Fibroblast of peridontal ligament (primary cell): ENCODE measurements around the gene GOLPH3.

ENCODE experiments used
- DNase-seq: peaks from one replicate; pipeline ENCODE4 v3.0.0-alpha.2; 2010; ENCODE audit errors: extremely low read depth

GOLPH3 gene

DNA sequence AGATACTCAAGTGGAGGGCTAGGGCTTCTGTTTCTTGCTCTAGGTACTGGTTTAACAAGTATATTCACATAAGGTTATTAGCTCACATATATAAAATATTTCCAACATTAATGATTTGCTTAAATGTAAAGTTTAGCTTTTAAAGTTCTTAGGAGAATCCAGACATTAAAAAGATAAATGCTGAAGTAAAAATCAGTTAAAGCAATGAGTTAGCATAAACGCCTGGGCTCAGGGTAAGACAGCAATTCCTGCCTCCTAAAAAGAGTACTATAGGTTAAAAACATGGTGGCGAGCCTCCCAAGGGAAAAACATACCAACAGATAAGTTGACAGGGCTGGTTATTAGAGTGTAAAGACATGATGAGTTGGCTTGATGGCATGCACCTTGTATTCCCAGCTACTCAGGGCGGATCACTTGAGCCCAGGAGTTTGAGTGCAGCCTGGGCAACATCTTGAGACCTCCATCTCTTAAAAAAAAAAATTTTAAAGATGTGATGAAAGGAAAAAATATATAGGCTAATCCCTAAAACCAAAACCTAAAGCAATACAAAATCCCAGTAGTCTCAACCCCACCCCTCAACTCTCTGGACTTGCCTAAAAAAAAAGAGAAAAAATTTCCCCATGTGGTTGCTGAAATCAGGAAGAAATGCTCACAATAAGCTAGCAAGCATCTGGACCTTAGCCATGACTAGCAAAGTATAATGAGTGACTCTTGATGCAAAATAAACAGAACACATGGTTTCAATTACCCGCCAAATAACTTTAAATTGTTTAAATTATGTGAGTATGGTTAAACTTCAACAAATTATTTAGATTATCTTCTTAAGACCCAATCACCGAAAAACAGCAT, 3.6 kb downstream of the GOLPH3 start:
- peak; percentile 99 for DNase-seq

DNA sequence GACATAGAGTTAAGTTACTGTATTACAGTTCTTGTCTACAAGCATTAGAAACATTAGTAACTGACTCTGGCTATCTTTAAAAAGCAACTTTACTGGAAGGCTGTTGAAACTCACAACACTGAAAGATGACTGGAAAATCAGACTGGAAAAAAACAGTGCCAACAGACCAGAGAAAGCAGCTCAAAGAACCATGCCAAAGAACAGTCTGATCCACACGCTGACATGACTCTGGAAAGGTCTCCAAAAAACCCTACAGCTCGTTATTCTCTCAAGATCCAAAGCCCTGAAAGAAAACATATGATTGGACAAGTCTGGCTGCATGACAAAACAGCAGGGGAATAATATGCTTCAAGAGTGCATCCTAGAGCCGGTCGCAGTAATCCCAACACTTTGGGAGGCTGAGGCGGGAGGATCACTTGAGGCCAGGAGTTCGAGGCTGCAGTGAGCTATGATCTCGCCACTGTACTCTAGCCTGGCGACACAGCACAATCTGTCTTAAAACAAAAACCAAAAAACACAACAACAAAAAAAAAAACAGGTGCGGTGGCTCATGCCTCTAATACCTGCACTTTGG, 5.6 kb downstream of the GOLPH3 start:
- DNase-seq: no peak

DNA sequence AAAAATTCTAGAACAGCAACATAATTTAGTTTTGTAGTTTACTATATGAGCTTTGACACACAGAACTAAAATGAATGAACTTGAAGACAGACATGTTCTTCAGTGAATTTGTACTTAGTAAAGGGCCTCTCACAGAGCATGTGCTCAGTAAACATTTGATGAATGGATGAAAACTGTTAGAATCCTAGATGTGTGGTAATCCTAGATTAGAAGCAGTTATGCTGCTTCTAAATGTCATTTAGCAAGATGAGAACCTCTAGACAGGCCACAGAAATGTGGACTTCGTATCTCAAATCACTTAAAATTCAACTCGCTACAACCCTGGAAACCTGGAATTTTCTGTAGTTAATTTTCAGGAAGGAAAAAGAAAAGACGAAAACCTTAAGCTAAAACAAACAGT, 8.5 kb downstream of the GOLPH3 start:
- DNase-seq: no peak

DNA sequence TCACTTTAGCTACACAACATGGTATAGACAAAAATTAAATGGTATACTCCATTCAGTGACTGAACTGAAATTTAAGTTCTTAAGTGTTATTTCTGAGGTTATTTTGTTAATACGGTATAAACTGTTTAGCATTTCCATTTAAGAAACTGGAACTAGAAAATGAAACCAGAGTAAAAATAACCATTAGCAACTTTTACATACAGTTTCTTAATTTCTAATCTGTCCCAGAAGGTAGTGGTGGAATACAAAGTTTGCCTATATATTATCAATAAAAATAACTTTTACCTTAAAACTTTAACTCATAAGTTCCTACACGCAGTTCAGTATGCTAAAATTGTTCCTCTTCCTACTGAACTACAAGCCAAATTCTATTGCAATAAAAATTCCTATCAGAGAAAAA, 10.3 kb downstream of the GOLPH3 start:
- no peak for DNase-seq

DNA sequence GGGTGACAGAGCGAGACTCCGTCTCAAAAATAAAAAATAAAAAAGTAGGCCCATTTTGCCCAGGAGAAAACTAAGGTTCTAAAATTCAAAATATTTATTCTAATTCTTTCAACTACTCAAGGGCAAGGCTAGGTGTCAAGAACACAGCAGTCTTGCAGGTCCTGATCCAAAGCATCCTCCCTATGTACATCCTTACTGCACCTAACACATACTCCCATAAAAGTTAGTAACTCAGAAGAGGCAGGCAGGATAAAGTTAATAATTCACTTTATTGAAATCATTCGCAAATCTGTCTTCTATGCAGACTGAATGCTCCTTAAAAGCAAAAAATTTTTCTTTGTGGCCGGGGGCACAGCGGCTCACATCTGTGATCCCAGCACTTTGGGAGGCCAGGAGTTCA, 11.1 kb downstream of the GOLPH3 start:
- DNase-seq: no peak

DNA sequence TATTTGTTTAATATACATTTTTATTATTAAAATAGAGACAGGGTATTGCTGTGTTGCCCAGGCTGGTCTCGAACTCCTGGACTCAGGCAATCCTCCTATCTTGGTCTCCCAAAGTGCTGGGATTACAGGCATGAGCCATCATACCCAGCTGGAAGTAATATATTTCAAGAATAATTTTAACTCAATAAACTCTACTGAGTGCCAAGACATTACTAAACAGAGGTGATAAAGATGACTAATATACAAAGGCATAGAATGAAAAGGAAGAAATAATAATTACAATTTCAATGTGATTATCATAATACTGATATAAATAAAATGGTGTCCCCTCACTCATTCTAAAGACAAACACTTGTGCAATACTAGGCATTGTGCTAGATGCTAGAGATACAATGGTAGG, 13.9 kb downstream of the GOLPH3 start:
- DNase-seq: no peak

DNA sequence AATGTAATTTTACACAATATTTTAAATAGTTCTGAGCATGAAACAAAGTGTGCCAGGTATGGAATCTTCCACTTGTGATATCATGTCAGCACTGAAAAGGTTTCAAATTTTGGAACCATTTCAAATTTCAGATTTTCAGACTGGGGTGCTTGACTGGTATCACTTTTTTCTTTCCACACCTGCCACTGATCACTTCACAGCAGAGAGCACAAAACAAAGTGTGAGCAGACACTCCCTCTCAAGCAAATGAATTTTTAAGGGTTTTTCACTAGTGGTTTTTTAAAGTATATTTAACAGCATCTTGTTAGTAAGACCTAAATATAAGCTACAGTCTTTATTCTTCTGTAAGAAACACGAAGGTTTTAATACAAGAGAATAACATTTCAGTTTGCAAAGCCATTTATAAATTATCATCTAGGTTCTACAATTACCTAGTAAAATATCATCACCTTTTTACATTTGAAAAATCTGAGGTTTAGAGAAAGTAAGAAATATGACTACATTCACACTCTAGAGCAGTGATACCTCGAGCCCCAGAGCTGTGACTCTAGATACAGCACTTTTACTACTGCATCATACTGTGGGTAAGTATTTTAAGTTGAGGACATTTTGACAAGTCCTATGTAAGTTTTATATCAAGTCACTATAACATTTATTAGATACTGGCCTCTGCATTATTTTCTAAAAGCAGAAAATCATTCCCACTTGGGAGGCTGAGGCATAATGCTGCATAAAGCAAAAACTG, 14.6 kb downstream of the GOLPH3 start:
- DNase-seq: no peak

DNA sequence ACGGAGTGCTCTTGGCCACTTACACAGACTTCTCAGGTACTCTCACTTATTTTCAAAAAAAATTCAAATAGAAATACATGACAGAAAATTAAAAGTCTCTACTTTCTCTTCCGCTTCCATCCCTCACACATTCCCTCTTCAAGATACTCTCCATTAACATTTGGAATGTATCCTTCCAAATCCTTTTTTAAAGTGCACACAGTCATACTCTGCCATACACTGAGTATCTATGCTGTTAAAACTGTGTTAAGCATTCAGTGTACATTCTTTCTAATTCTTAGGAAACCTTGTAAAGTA, 15.5 kb downstream of the GOLPH3 start:
- DNase-seq: no peak

DNA sequence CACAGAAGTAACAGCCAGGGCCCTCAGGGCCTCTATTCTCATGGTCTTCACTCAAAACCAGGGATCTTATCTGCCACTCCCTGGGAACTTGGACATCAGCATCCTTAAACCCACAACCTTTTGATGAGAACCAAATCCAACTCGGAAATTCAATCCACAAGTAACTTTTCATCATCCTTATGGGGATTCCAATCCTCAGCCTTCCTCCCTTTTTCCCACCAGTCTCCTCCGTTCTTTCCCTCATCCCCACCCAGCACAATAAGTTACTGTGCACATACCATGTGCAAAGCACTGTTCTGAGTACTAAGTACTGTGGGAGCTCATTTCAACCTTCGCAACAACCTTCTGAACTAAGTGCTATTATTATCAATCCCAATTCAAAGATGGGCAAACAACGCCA, 17.0 kb downstream of the GOLPH3 start:
- no peak for DNase-seq

DNA sequence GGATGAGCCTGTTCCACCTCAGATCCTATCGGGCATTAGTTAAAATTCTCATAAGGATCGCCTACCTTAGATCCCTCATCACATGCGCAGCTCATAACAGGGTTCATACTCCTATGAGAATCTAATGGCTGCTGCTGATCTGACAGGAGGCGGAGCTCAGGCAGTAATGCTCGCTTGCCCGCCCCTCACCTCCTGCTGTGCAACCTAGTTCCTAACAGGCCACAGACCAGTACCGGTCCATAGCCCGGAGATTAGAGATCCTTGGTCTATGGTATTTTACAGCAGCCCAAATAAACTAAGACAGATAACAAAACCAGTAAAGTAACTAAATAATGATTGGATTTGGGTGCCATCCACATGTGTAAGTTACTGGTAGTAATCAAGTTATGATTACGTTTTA, 17.5 kb downstream of the GOLPH3 start:
- no peak for DNase-seq

DNA sequence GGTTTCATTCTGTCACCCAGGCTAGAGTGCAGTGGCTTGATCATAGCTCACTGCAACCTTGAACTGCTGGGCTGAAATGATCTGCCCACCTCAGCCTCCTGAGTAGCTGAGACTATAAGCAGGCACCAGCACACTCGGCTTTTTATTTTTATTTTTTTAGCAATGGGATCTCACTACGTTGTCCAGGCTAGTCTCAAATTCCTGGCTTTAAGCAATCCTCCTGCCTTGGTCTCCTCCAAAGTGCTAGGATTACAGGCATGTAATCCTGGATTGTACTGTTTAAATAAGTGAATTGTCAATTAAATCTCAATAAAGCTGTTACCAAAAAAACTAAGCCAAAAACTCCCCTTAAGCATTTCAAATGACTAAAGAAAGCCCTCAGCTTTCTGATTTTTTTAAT, 18.9 kb downstream of the GOLPH3 start:
- DNase-seq: no peak

DNA sequence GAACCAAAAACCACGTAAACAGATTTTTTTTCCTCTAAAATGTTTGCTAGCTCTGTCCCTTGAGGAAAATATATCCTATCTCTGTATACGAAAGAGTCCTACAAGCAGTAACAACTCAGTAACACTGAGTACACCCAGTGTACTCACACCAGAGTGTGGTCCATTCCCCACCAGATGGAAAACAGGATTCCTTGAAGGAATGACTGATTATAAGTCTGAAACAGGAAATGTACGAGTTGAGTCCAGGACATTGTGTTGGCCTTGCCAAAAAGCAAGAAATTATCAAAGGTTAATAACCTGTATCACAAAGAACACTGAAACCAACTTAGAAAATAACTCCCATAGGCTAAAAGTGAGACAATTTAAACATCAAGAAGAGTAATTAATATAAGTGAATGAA, 20.4 kb downstream of the GOLPH3 start:
- no peak for DNase-seq

DNA sequence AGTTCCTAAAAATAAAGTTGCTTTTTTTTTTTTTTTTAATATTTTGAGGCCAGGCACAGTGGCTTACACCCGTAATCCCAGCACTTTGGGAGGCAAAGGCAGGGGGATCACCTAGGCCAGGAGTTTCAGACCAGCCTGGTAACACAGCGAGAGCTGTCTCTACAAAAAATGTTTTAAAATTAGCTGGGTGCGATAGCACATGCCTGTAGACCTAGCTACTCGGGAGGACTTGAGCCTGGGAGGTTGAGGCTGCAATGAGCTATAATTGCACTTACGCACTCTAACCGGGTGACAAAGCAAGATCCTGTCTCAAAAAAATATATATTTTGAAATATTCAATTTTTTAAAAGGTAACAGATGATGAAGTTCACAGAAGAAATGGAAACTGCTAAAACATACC, 22.9 kb downstream of the GOLPH3 start:
- DNase-seq: no peak

DNA sequence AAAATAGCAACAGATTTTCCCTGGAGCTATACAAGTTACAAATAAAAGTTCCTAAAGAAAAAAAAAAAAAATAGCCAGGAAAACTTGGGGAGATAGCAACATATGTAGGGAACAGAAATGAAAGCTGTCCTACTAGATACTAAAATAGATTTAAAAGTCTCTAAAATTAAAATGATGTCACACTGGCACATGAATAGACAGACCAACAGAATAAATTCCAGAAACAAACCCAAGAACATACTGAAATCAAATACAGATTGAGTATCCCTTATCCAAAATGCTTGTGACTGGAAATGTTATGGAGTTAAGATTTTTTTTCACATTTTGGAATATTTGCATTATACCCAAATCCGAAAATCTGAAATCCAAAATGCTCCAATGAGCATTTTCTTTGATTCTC, 23.8 kb downstream of the GOLPH3 start:
- DNase-seq: no peak

DNA sequence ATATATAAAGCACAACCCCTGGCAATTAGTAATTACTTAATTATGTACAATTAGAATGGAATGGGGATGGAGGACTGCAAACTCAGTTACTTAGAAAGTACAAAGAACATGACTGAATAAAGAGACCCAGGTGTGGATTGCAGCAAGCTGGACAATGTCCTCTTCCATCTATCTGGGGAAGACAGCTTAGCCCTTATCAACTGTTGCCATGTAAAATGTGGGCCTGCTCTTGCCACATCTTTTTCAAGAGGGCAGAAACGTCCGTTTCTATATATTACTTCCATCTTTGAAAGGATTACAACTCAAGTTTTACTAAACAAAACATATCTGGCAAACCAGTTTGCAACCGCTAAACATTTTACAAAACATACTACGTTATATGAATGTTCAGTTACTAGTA, 26.2 kb downstream of the GOLPH3 start:
- DNase-seq: no peak

DNA sequence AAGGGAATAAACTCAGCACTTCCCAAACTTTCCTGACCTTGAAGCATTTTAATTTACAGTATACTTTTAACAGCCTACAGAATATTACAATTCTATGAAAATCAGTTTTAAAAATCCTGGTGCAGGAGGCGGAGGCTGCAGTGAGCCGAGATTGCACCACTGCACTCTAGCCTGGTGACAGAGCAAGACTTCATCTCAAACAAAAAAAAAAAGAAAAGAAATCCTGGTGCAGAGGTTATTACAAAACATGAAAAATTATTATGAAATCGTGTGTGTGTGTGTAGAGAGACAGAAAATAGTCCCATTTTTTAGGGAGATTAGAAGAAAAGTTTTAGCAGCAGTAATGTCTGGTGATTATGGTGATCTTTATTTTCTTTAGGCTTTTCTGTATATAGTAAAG, 26.9 kb downstream of the GOLPH3 start:
- DNase-seq: no peak

DNA sequence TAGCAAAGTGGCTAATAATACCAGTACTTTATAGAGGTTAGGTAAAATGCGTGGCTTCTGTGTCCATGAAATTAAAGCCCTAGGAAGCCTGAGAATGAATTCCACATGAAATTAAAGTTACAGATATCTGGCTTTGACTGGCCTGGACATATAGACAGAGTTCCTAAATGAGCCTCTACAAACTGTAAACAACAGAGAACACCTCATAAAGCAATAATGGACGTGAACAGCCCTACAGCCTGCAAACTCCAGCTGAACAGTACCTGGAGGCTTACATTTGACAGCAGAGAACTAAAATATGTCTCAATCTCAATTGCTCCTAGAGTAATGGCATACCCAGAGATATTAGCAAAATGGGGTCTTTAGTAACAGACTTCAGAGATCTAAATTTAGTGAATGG, 28.7 kb downstream of the GOLPH3 start:
- DNase-seq: no peak

DNA sequence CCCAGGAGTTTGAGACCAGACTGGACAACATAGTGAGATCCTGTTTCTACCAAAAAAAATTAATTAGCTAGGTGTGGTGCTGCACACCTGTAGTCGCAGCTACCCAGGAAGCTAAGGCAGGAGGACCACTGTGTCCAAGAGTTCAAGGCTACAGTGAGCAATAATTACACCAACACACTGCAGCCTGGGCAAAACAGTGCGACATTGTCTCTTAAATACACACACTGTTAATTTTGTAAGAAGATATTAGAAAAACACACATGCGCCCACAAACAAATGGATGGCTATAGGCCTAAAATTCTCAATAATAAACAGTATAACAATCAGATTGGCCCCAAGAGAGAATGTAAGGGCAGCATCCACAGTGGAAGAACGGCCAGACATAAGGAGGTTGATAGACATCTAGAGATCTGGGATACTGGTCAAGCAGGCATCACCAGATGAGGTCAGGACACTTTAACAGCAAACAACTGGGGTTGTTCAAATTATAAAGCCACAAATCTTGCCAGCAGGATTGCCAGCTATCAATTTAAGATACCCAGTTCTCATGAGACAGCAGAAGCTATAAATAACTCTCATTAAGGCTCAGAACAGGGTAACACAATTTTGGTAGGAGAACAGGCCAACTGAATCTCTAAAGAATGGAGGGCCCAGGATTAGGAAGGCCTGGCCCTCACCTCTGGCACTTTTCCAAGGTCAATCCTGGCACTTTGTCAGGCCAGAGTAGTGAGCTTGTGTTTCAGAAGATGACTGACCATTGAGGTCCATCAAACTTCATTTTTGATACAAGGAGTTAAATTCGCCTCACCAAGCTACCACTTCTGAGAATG, 29.5 kb downstream of the GOLPH3 start:
- DNase-seq: peak; percentile 28

DNA sequence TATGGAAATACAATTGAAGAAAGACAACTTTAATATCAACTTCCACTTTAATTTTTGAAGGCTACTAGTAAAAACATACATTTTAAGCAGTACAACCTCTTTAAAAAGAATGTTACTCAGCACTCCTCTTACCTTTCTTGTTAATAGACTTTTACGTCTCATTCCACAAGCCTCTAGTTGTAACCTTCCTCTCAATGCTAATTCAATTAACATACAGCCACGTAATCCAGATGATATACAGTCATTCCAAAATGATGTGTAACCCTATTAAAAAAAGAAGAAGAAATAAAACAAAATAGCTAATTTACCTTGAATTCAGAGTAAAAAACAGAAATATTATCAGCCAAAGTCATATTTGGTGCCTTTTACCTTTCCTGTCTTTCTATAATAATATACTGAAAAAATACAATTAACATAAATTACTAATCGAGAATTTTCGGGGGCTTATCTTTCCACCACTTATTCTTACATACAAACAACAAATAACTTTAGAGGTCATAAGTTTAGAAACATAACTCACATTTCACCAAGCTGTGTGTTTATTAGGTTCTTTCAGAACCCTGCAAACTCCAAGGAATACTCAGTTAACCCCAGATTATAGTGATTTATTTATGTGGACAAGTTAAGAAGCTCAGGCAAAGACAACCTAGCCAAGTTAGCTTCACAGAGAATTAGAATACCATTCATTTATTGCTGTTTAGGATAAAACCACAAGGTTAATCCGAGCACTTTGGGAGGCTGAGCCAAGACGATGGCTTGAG, 30.3 kb downstream of the GOLPH3 start:
- DNase-seq: no peak

DNA sequence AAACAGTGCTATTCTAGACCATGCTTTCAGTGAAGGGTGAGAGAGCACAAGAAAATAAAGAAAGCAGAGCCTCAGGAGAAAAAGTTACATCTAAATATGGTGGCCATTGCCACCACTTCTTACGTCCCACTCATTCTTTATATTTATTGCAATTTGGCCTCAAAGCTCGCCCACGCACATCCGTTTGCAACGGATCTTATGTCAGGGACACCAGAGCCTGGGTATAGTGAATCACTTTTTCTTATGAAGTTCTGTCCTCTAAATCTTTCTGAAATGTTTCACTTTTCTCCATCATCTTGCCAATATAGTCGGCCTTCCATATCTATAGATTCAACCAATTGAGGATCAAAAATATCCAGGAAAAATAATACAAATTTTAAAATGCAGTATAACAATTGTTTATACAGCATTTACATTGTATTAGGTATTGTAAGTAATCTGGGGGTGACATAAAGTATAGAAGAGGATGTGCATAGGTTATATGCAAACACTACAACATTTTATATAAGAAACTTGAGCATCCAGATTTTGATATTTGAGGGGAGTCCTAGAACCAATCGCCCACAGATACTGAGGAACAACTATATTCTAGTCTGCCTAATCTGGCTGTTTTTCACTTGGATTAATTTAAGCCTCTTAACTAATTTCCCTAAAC, 35.2 kb downstream of the GOLPH3 start:
- DNase-seq: no peak

DNA sequence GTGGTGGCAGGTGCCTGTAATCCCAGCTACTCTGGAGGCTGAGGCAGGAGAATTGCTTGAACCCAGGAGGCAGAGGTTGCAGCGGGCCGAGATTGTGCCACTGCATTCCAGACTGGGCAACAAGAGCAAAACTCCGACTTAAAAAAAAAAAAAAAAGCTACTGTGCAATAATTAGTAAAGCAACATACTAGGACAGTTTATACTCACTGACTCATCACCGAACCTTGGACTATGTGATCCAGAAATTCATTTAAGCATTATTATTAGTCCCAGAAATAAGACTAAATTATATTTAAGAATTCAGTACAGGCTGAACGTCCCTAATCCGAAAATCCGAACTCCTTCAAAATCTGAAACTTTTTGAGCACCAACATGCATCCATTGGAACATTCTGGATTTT, 37.8 kb downstream of the GOLPH3 start:
- no peak for DNase-seq
